ENCODE data around the gene MYB. TPM values are rescaled to one million over a fixed set of nuclear protein-coding genes. Genes with fewer than 3 reads are reported as not detected.

Gene MYB
- total RNA-seq, 1 experiment from 2014 or later: 6.4 TPM

Other genes with a start within 250 kb of the MYB start
- 0.08 TPM in 1 of 2 replicates, not detected in the other for gene ALDH8A1, start 231.2 kb upstream of the MYB start, total RNA-seq (2014; rRNA removed; shearing (Covaris generic))
- 130 and 139 TPM in 2 replicates for gene HBS1L, start 126.5 kb upstream of the MYB start, total RNA-seq (2014; rRNA removed; shearing (Covaris generic))